Astrocyte (in vitro differentiated cells and primary cell): ENCODE data around the gene C1orf21.

Experiments used
- EZH2 ChIP-seq: IDR thresholded peaks from 2 replicates; pipeline ENCODE4 v1.6.1; 2012; ENCODE audit warnings: mild to moderate bottlenecking, low read length, inconsistent platforms; ENCODE audit not compliant: insufficient read depth
- TF ChIP-seq, protein P1 (sequence below): IDR thresholded peaks from 2 replicates; pipeline ENCODE4 v1.5.1; 2011; ENCODE audit warnings: low read depth, mild to moderate bottlenecking, inconsistent platforms, low read length, moderate library complexity; ENCODE audit not compliant: insufficient read depth

DNA sequence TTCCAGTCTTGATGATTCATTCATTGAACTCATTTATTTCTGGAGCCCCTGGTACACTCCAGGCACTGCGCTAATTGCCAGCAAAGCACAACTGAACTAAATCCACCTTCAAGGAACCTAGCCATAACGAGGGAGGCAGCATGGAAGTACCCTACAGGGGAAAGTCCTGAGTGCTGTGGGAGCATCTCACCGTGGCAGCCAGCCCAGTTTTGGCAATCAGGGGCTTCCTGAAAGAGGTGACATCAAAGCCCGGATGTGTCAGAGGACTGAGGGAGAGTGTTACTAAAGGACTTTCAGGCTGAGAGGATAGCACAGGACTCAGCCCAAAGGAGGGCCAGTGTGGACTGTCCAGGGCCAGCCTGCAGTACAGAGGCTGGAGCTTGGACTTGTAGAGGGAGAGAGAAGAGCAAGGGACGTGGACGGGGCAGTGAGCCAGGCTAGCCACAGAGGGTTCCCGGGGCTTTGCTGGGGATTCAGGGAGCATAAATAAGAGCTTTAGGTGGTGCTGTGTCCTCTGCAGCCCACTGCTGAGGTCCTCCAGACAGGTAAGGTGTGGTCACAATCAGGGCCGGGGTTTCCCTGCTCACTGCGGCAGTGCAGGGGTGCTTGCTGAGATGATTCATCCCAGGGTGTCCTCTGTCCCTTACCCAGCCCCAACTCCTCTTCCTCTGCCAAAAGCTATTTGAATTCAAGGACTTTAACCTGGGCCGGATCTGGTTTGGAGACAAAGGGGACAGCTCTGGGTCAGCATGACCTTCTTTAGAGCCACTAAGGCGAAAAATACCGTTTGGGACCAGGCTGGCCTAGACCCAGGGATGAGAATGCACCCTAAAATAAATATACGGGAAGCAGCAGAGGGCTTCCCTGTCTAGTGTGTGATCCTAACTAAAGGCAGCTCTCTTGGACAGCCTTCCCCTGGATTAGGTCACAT lies 239.5 kb downstream of the C1orf21 start:
- TF ChIP-seq, protein P1, sequence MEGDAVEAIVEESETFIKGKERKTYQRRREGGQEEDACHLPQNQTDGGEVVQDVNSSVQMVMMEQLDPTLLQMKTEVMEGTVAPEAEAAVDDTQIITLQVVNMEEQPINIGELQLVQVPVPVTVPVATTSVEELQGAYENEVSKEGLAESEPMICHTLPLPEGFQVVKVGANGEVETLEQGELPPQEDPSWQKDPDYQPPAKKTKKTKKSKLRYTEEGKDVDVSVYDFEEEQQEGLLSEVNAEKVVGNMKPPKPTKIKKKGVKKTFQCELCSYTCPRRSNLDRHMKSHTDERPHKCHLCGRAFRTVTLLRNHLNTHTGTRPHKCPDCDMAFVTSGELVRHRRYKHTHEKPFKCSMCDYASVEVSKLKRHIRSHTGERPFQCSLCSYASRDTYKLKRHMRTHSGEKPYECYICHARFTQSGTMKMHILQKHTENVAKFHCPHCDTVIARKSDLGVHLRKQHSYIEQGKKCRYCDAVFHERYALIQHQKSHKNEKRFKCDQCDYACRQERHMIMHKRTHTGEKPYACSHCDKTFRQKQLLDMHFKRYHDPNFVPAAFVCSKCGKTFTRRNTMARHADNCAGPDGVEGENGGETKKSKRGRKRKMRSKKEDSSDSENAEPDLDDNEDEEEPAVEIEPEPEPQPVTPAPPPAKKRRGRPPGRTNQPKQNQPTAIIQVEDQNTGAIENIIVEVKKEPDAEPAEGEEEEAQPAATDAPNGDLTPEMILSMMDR = no peak
- no peak for TF ChIP-seq EZH2
